Measurements from ENCODE around the gene CENPH.
"Not testable (repeated sequence)": the region's sequence is repeated elsewhere in the genome, so short reads cannot be mapped to it uniquely, and the experiment has no call there.

Gene CENPH

DNA sequence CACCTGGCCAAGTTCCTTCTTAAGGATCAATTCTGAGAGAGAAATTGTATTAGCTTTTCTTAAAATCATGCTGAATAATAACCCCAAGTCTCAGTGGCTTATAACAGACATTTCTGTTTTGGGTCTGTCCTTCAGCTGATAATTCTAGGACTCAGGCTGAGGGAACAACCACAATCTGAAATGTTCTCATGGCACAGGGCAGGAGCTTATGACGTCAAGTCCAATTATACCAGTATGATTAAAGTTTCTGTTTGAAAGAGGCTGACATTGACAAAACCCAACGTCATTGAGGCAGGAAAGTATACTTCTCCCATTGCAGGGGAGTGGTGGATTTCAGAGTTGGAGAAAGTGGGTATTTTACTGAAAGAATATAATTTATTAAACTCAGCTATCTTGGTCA is 21.8 kb downstream of the CENPH start:
- DNase-seq = no peak

DNA sequence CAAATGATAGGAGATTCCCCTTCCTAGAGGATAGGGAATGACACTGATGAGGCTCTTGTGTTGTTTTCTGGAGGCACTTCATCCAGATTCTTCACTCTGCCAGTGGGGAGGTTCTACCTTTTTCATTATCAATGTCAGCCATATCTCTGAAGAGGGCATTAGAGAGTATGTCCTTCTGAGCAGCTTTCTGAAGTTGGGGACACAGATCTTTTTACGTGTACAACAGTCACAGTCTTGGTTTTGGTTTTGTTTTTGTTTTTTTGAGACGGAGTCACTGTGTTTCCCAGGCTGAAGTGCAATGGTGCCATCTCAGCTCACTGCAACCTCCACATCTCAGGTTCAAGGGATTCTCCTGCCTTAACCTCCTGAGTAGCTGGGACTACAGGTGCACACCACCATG is 22.6 kb downstream of the CENPH start:
- no peak for DNase-seq

DNA sequence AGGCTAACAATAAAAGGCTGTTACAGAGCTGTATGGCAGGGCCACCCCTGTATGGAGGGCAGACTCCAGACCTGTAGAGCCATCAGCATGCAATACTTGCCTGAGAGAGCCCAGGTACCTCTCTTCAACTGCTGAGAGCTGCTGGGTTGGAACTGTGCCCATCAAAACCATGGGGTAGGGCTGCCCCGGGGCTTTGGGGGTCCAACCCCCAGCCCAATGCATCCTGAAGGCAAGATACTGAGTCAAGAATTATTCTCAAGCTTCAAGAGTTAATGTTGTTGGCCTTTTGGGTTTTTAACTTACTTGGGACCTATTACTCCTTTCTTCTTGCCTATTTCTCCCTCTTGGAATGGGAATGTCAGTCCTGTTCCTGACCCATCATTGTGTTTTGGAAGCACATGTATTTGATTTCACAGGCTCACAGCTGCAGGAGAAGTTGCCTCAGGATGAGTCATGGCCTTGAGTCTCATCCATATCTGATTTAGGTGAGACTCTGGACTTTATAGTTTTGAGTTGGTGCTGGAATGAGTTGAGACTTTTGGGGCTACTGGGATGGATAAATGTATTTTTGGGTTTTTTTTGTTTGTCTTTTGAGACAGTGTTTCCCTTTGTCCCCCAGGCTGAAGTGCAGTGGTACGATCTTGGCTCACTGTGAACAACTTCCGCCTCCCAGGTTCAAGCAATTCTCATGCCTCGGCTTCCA is 24.3 kb downstream of the CENPH start:
- no peak for DNase-seq

GRCh38 chr5:69217151-69217511 is 27.7 kb downstream of the CENPH start:
- no peak for DNase-seq

DNA sequence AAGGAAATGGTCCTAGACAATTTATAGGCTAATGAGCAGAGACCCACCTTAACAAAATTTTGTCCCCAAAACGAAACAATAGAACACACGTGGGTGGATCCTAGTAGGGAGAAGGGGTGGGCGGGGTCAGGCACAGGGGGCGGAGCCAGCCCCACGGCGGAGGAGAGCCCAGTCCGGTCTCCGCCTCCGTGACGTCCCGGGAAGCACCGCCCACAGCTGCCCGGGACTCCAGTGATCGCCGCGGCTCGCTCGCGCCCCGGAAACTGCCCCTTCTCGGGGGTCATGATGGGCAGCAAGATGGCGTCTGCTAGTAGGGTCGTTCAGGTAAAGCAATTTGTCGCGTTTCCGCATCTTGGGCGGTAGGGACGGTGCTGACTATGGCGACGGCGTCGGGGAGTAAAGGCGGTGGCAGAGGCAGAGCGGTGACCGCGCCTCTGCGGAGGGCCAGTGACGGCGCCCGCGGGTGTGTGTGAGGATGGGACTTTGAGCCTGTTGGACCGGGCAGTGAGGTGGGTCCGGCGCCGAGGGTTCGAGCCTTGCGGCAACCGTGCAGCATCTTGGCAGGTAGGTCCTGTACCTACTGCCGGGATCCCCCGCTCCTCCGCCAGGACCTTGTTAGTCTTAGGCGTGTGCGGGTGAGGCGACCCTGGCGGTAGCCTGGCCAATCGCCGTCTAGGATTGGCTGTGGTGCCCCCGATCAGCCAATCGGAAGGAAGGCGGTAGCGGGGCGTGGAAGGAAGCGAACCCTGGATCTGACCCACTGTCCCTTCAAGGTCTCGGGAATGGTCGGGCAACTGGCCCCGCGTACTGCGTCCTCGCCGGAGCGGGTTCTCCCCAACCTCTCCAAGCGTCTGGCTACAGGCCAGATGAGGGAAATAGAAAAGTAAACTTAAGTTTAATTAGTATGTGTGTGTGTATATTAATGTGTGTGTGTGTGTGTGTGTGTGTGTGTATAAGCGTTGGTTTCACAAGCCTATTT is 28.5 kb downstream of the CENPH start:
- peak; percentile 71 for DNase-seq

DNA sequence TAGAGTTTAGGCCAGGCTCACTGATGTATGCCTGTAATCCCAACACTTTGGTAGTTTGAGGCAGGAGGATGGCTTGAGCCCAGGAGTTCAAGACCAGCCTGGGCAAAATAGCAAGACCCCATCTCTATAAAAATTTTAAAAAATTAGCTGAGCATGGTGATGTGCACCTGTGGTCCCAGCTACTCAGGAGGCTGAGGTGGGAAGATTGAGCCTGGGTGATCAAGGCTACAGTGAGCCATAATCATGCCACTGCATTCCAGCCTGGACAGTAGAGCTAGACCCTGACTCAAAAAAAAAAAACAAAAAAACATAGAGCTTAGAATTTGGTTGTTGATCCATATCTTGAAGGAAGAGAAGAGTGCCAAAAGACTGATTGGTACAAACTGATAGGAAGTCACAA is 30.6 kb downstream of the CENPH start:
- DNase-seq = no peak

- DNase-seq = not testable (repeated sequence)
These were observed 31.0 kb downstream of the CENPH start for GRCh38 chr5:69220371-69220770.

- not testable (repeated sequence) for DNase-seq
These were observed 31.4 kb downstream of the CENPH start for GRCh38 chr5:69220833-69221232.

- DNase-seq = no peak
These were observed 35.1 kb downstream of the CENPH start for GRCh38 chr5:69224520-69224919.

DNA sequence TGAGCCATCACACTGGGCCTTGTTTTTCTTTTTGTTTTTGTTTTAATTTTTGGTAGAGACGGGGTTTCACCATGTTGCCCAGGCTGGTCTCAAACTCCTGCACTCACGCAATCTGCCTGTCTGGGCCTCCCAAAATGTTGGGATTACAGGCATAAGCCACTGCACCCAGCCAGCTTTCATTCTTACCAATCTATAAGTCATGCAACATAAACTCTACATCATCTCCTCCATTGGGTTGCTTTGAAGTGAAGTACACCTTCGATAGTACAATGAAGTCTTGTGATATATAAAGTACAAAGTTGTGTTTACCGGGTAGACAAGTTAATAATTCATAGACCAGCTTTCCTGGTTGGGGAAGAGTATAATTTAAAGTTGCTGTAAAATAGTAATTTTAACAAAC is 36.5 kb downstream of the CENPH start:
- no peak for DNase-seq

DNA sequence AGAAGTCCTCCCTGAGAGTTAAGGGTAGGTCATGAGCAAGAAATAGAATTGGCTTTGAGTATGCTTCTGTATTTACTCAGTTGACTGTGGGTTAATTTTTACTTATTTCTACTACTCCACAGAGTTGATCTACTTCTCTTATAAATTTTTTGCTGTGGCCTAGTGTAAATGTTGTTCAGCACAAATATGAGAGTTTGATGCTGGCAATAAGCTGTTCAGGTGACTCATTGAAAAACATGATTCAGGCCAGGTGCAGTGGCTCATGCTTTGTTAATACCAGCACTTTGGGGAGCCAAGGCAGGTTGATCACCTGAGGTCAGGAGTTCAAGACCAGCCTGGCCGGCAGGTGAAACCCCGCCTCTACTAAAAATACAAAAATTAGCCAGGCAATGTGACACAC is 40.8 kb downstream of the CENPH start:
- DNase-seq = no peak

- no peak for DNase-seq
These were observed 41.9 kb downstream of the CENPH start for GRCh38 chr5:69231281-69231680.

DNA sequence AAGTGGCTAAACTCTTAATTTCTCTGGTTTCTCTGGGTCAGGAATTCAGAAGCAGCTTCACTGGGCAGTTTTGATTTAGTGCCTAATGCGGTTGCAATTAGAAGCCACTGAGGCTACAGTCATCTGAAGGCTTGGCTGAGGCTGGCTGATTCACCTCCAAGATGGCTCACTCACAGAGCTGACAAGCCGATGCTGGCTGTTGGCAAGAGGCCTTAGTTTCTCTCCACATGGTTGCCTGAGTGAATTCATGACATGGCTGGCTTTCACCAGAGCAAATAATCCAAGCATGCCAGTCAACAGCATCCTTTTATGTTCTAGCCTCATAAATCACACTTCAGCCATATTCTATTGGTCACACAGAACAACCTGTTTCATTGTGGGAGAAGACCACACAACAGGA is 42.5 kb downstream of the CENPH start:
- DNase-seq = no peak

GRCh38 chr5:69234457-69235268 is 45.3 kb downstream of the CENPH start, which contains the start of gene CDK7:
Gene CDK7, plus strand, starts transcription at chr5:69234886. Its CDS starts 90 bp downstream, at chr5:69234976.
- DNase-seq = peak; percentile 76

DNA sequence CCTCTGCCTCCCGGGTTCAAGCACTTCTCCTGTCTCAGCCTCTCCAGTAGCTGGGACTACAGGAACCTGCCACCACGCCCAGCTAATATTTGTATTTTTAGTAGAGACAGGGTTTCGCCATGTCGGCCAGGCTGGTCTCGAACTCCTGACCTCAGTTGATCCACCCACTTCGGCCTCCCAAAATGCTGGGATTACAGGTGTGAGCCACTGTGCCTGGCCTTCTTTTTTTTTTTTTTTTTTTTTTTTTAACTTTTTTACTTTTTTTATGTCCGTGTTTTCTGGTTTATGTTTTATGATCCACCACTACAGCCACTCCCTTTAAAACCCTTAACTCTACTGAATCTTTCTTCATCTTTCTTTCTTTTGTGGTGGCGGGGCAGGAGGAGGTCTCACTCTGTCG is 47.4 kb downstream of the CENPH start:
- not testable (repeated sequence) for DNase-seq

- DNase-seq = no peak
These were observed 48.5 kb downstream of the CENPH start for GRCh38 chr5:69237877-69238276.

GRCh38 chr5:69238760-69239251 is 49.4 kb downstream of the CENPH start:
- DNase-seq = no peak

- no peak for DNase-seq
These were observed 53.0 kb downstream of the CENPH start for GRCh38 chr5:69242215-69242927.

- DNase-seq = no peak
These were observed 55.6 kb downstream of the CENPH start for GRCh38 chr5:69245031-69245430.

GRCh38 chr5:69248019-69248418 is 58.6 kb downstream of the CENPH start:
- DNase-seq = no peak

GRCh38 chr5:69250593-69250992 is 61.2 kb downstream of the CENPH start:
- no peak for DNase-seq

GRCh38 chr5:69252437-69252836 is 63.1 kb downstream of the CENPH start:
- no peak for DNase-seq

Data from SIG-M5 (cell line).